ENCODE measurements around the gene KIF16B. TPM values are rescaled to one million over a fixed set of nuclear protein-coding genes. Genes with fewer than 3 reads are reported as not detected.

The KIF16B gene
- total RNA-seq, 1 experiment from 2014 or later = 7.6 TPM

DNA sequence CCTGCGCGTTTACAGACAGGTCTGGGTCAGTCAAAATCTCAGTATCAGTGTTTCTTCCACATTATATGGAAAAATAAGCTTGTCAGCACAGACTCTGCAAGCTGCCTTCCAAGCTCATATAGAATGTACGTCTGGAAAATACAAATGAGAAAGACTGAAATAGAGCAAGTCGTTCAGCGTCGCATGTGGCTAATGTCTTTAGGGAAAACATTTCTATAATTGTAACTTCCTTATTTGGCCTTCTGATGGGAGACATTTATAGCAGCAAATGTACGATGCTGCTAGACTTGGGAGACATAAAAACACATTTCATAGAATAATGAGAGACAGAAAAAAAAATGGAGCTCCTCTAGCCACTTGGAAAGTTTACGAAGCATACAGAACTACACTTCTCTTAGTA is 122.2 kb downstream of the KIF16B start:
- Mint-ChIP-seq H3K4me3 (no peak overlapping the region), H3K27ac (no peak overlapping the region), H3K4me1 (no peaks in the 10 kb centered on the region), H3K9me3 (no peaks in the 10 kb centered on the region), H3K36me3 (no peaks in the 10 kb centered on the region), H3K27me3 (ENCODE audit: low read depth) (no peaks in the 10 kb centered on the region)
- no peak for ATAC-seq
- ChIA-PET POLR2A (no interaction called here), CTCF (no interaction called here)
- DNase-seq (ENCODE audit: low spot score) = no peak
- no peak for TF ChIP-seq ATF1 (CRISPR knock-in tag; IDR thresholded peaks at IDR 0.05)
- no peak for TF ChIP-seq NFATC4 (CRISPR knock-in tag; IDR thresholded peaks at IDR 0.05)
- TF ChIP-seq, protein P1, sequence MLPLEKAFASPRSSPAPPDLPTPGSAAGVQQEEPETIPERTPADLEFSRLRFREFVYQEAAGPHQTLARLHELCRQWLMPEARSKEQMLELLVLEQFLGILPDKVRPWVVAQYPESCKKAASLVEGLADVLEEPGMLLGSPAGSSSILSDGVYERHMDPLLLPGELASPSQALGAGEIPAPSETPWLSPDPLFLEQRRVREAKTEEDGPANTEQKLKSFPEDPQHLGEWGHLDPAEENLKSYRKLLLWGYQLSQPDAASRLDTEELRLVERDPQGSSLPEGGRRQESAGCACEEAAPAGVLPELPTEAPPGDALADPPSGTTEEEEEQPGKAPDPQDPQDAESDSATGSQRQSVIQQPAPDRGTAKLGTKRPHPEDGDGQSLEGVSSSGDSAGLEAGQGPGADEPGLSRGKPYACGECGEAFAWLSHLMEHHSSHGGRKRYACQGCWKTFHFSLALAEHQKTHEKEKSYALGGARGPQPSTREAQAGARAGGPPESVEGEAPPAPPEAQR (CRISPR knock-in tag; IDR thresholded peaks at IDR 0.05) = no peak
- TF ChIP-seq ZNF138 (CRISPR knock-in tag; conservative IDR thresholded peaks at IDR 0.05) = no peak
- no peak for TF ChIP-seq NFE2L1 (CRISPR knock-in tag; IDR thresholded peaks at IDR 0.05)
- TF ChIP-seq ZBTB21 (CRISPR knock-in tag; IDR thresholded peaks at IDR 0.05; ENCODE audit: borderline replicate concordance) = no peak
- TF ChIP-seq, protein P2, sequence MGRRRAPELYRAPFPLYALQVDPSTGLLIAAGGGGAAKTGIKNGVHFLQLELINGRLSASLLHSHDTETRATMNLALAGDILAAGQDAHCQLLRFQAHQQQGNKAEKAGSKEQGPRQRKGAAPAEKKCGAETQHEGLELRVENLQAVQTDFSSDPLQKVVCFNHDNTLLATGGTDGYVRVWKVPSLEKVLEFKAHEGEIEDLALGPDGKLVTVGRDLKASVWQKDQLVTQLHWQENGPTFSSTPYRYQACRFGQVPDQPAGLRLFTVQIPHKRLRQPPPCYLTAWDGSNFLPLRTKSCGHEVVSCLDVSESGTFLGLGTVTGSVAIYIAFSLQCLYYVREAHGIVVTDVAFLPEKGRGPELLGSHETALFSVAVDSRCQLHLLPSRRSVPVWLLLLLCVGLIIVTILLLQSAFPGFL (CRISPR knock-in tag; IDR thresholded peaks at IDR 0.05; ENCODE audit: borderline replicate concordance) = no peak
- TF ChIP-seq, protein P3, sequence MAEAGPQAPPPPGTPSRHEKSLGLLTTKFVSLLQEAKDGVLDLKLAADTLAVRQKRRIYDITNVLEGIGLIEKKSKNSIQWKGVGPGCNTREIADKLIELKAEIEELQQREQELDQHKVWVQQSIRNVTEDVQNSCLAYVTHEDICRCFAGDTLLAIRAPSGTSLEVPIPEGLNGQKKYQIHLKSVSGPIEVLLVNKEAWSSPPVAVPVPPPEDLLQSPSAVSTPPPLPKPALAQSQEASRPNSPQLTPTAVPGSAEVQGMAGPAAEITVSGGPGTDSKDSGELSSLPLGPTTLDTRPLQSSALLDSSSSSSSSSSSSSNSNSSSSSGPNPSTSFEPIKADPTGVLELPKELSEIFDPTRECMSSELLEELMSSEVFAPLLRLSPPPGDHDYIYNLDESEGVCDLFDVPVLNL (CRISPR knock-in tag; IDR thresholded peaks at IDR 0.05; ENCODE audit: borderline replicate concordance, low read depth) = no peak
- TF ChIP-seq OVOL2 (CRISPR knock-in tag; IDR thresholded peaks at IDR 0.05; ENCODE audit: borderline replicate concordance) = no peak
- TF ChIP-seq JUN (CRISPR knock-in tag; IDR thresholded peaks at IDR 0.05) = no peak
- no peak for TF ChIP-seq ZNF219 (CRISPR knock-in tag; IDR thresholded peaks at IDR 0.05; ENCODE audit: borderline replicate concordance)
- TF ChIP-seq ETV6 (CRISPR knock-in tag; IDR thresholded peaks at IDR 0.05) = no peak
- TF ChIP-seq, protein P4, sequence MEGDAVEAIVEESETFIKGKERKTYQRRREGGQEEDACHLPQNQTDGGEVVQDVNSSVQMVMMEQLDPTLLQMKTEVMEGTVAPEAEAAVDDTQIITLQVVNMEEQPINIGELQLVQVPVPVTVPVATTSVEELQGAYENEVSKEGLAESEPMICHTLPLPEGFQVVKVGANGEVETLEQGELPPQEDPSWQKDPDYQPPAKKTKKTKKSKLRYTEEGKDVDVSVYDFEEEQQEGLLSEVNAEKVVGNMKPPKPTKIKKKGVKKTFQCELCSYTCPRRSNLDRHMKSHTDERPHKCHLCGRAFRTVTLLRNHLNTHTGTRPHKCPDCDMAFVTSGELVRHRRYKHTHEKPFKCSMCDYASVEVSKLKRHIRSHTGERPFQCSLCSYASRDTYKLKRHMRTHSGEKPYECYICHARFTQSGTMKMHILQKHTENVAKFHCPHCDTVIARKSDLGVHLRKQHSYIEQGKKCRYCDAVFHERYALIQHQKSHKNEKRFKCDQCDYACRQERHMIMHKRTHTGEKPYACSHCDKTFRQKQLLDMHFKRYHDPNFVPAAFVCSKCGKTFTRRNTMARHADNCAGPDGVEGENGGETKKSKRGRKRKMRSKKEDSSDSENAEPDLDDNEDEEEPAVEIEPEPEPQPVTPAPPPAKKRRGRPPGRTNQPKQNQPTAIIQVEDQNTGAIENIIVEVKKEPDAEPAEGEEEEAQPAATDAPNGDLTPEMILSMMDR (IDR thresholded peaks at IDR 0.05) = no peak
- TF ChIP-seq, protein P5, sequence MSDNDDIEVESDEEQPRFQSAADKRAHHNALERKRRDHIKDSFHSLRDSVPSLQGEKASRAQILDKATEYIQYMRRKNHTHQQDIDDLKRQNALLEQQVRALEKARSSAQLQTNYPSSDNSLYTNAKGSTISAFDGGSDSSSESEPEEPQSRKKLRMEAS (CRISPR knock-in tag; IDR thresholded peaks at IDR 0.05) = no peak
- TF ChIP-seq ZNF263 (CRISPR knock-in tag; IDR thresholded peaks at IDR 0.05; ENCODE audit: low read depth) = no peak
- TF ChIP-seq TP53 (CRISPR knock-in tag; IDR thresholded peaks at IDR 0.05) = no peak
- TF ChIP-seq RELA (CRISPR knock-in tag; IDR thresholded peaks at IDR 0.05; ENCODE audit: borderline replicate concordance) = no peak
- TF ChIP-seq GTF2I (CRISPR knock-in tag; conservative IDR thresholded peaks at IDR 0.05) = no peak
- TF ChIP-seq ZNF317 (CRISPR knock-in tag; IDR thresholded peaks at IDR 0.05; ENCODE audit: borderline replicate concordance, low read depth) = no peak

DNA sequence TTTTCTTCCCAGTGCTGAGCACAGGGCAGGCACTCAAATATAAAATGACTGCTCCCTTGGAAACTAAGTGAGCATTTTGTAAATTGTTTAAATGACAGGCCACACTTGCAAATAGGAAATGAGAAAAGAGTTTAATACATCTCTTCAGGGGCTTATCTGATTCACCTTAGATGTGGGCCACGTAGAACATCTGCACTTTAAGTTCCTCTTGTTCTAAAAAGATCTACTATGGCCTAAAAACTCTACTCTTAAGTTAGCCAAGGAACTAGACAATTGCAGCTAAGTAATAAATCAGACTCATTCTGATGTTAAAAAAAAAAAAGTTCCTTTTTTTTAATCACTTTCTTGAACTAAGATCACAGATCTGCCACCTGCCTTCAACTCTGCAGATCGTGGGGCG is 126.3 kb downstream of the KIF16B start:
- H3K4me3 Mint-ChIP-seq = no peak overlapping the region
- H3K27ac Mint-ChIP-seq = no peak overlapping the region
- H3K36me3 Mint-ChIP-seq = no peaks in the 10 kb centered on the region
- H3K9me3 Mint-ChIP-seq = no peaks in the 10 kb centered on the region
- 0 out of 2 replicates have a peak, but pooled peaks cover 5% of the 10 kb centered on the region for H3K4me1 Mint-ChIP-seq
- ChIA-PET CTCF (no interaction called here), POLR2A (no interaction called here)
- DNase-seq (ENCODE audit: low spot score) (no peak), ATAC-seq (no peak)
- no peaks in the 10 kb centered on the region for H3K27me3 Mint-ChIP-seq (ENCODE audit: low read depth)
- TF ChIP-seq, protein P6, sequence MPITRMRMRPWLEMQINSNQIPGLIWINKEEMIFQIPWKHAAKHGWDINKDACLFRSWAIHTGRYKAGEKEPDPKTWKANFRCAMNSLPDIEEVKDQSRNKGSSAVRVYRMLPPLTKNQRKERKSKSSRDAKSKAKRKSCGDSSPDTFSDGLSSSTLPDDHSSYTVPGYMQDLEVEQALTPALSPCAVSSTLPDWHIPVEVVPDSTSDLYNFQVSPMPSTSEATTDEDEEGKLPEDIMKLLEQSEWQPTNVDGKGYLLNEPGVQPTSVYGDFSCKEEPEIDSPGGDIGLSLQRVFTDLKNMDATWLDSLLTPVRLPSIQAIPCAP (CRISPR knock-in tag; IDR thresholded peaks at IDR 0.05) = no peak
- no peak for TF ChIP-seq ZBTB21 (CRISPR knock-in tag; IDR thresholded peaks at IDR 0.05; ENCODE audit: borderline replicate concordance)

Measured in WTC11 (cell line).